Measurements from ENCODE around the gene METTL26.
A peak's percentile ranks its signal among the peaks of the same experiment; 100 is the strongest.

Gene METTL26

DNA sequence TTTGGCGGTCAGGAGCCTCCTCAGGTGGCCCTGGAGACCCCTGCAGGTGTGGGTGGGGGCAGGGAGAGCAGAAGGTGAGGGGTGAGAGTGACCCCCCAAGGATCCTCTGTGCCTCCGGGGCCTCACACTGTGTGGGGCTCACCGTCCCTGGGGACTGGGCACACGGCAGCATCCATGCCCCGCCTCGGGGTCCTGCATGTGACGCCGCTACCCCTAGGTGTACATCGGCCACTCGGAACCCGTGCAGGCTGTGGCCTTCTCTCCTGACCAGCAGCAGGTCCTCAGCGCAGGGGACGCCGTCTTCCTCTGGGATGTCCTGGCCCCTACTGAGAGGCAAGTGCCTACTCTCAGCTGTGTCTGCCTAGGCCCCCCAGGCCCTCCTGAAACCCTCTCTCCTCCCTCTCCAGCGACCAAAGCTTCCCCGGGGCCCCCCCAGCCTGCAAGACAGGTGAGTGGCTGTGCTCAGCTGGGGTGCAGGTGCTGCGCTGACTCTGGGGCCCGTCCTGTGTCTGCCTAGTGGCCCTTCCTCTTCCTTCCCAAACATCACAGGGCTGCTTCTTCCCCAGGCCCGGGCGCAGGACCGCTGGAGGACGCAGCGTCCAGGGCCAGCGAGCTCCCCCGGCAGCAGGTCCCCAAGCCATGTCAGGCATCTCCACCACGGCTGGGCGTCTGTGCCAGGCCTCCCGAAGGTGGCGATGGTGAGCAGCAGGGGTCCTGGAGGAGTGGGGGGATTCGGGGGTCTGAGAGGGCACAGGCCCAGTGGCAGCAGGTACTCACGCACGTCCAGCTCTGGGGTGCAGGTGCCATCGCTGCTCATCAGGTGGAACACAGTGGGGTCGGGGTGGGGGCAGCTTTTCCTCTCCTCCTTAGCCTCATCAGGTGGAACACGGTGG is 22.8 kb upstream of the METTL26 start:
- DNase-seq, result no peak

DNA sequence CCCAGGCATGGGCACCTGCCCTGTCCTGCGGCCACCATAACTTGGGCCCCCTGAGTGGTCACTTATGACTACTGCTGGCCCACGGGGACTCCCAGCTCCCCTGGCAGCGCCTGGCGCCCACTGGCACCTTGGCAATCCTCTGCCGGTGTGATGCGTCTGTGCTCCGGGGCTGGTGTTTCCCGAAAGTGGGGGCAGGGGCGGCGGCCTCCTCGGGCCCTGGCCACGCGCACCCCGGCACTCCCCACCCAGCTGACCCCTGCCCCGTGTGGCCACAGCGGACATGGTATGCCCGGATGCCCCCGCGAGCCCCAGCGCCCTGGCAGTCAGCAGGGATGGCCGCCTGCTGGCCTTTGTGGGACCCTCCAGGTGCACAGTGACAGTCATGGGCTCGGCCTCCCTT is 21.4 kb upstream of the METTL26 start:
- DNase-seq, result no peak

DNA sequence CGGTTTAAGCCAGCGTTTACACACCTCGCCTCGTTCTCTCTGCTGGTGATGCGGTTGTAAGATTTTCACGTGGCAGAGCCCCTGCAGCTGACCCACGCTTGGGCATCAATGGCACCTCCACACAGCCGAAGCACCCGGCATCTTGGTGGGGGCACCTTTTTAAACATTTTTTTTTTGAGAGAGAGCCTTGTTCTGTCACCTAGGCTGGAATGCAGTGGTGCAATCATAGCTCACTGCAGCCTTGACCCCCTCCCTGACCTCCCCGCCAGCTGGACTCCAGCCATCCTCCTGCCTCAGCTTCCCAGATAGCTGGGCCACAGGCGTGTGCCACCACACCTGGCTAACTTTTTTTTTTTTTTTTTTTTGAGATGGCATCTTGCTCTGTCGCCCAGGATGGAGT is 17.9 kb upstream of the METTL26 start:
- no peak for DNase-seq

DNA sequence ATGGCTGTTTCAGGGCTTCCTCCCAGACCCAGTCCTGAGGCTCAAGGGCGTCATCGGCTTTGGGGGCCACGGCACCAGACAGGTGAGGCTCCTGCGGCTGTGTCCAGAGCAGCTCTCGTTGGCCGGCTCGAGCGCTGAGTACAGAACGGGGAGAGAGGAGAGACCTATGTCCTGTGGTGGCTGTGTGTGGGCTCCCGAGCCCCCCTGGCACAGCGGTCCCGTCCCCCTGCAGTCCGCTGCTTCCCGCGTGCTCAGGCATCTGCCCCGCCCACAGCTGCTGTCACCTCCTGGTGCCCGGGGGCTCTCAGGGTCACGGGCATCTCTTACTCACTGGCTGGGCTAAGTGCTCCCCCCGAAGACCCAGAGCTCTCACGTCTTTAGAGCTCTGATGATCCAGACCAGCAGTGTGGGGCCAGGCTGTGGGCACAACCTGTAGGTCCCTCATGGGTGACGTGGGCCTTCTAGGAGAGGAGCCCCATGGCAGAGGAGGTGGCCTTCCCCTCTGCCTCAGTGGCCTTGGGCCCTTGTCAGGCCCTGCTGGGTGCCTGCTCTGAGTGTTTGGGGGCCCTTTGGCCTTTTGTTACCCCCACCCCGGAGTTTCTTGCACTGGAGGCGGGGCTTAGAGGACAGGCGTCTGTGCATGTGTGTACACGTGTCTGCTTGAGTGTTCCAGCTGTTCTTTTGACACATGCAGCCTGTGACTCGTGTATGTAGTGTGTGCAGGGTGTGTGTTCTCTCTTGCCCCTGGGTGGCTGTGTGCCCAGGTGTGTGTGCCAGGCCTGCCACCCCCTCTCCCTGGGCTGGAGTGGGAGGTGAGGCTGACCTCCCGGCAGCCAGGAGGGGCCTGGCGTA is 16.6 kb upstream of the METTL26 start:
- DNase-seq, result no peak

DNA sequence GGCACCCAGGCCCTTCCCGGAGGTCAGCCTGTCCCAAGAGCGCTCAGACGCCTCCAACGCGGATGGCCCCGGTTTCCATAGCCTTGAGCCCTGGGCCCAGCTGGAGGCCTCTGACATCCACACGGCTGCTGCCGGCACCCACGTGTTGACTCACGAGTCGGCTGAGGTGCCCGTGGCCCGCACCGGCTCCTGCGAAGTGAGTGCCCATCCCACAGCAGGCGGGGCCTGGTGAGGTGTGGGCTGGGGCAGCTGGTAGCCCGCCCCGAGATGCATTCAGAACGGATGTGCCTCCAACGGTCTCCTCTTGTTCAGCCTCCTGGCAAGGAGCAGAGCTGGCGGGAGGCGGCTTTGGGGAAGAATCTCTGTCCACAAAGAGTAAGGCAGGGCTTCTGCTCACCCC is 15.7 kb upstream of the METTL26 start:
- no peak for DNase-seq

DNA sequence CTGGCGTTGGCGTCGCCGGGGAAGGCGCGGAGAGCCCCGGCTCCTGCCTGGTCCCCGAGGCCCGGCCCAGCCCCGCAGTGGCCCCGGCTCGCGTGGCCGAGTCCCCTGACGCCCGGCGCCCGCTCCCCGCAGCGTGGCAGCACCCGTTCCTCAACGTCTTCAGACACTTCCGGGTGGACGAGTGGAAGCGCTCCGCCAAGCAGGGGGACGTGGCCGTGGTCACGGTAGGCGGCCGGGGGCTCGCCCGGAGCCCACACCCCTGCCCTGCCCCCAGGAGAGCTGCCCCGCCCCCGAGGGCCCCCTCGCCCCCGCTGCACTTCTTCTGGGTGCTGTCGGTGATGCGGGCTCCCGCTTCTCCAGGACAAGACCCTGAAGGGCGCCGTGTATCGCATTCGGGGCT is 13.5 kb upstream of the METTL26 start:
- DNase-seq, result no peak

DNA sequence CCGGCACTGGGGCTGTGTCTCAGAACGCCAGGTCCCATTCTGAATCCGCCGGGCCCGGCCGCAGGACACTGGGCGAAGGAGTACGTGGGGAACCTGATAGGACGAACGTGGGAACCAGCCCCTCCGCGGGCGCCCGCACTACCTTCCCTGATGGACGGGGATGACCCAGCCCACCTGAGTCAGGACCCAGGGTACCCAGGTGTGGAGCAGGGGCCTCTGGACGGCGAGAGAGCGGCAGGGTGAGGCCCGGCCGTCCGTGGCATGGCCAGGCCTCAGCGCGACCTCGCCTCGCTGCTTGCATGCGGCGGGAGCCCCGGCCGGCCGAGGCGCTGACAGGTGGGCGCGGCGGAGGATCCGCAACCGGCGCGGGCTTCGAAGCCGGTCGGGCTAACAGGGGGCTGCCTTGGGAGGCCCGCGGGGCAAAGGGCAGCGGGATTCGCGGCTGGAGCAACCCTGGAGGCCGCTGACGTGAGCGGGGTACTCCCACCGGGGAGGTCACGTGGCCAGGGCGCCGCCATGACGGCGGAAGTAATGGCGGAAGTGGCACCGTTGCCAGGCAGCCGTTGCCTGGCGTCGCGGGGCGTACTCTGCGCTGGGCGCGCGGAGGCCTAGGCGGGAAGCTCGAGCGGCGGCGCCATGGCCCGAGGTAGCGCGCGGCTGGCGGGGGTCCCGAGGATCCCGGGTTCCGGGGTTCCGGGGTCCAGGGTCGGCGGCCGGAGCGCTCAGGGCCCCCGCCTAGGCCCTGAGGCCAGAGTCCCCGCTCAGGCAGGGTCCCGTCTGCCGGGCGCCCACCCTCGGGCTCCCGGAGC is 12.9 kb upstream of the METTL26 start, which contains the start of gene WDR90:
TSS of gene WDR90 (plus strand) at position 585 of the 809 bp plus-strand sequence. CDS start at position 637, 52 bp downstream.
- peak; percentile 93 for DNase-seq

DNA sequence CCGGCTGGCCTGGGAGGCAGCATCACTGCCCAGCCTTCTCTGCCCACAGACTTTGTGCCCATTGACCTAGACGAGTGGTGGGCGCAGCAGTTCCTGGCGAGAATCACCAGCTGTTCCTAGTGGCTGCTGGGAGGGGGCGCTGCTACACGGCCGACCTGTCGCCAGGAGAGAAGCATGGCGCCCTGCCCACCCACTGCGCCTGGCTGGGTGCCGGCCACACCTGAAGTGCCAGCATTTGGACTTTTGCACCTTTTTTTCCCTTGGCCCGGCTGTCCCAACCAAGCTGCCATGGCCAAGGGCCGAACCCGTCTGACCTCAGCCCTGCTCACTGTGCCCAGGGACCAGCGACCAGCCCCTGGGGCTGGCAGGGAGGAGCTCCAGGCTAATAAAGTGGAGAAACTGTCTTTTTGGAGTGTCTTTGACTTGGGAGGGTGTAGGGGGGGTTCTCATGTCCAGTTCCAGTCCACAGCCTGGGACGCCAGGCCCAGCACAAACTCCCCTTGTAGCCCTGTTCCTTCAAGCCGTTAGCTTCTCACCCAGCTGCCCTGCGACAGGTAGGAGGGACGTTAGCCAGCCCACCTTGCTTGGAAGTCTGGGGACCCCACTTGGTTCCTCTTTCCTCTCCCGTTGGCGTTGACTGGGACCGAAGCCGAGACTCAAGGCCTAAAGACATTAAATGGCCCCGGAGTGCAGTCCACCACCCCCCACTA is 12.1 kb upstream of the METTL26 start:
- DNase-seq, result peak; percentile 48

DNA sequence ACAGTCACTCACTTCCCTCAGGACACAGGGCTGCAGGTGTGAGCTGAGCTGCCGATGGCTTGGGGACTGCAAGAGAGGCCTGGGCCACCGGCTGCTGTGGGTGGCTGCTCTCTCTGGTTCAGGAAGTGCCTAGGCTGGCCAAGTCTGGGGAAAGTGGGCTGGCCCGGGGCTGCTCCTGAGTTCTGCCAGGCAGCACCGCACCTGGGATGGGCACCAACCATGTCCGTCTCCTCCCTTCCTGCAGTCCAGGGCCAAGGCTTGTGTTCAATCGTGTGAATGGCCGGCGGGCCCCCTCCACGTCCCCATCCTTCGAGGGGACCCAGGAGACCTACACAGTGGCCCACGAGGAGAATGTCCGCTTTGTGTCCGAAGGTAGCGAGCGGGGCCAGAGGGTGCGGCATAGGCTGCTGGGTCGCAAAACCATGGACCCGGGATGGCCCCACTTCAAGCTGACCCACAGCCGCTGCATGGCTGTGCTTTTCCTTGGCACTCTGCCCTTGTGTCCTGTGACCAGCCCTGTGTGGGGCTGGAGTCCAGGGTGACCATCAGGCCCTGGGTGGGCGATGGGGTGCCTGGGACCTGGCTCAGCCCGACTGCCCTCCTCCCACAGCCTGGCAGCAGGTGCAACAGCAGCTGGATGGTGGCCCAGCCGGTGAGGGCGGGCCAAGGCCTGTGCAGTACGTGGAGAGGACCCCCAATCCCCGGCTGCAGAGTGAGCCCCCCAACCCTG is 11.2 kb upstream of the METTL26 start:
- DNase-seq, result no peak

DNA sequence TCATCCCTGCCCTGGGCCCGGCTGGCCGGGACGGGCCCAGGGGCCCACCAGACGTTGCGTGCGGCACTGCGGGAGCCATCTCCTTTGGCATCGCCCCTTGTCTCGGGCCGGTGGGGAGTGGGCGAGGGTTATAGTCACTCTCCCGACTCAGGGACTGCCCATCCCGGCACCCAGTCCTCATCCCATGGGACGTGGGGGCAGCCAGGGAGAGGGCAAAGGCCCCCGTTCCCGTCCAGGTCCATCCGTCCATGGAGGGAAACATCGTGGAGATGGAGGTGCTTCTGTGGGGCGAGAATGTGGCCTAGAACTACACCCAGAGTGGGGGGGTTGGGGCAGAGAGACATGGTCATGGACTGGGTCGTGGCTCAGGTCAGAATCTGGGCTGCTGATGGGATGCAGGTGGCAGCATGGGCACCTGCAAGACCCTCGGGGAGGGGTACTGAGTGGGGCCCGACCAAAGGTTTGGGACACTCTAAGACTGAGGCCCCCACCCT is 10.6 kb upstream of the METTL26 start:
- DNase-seq, result no peak

DNA sequence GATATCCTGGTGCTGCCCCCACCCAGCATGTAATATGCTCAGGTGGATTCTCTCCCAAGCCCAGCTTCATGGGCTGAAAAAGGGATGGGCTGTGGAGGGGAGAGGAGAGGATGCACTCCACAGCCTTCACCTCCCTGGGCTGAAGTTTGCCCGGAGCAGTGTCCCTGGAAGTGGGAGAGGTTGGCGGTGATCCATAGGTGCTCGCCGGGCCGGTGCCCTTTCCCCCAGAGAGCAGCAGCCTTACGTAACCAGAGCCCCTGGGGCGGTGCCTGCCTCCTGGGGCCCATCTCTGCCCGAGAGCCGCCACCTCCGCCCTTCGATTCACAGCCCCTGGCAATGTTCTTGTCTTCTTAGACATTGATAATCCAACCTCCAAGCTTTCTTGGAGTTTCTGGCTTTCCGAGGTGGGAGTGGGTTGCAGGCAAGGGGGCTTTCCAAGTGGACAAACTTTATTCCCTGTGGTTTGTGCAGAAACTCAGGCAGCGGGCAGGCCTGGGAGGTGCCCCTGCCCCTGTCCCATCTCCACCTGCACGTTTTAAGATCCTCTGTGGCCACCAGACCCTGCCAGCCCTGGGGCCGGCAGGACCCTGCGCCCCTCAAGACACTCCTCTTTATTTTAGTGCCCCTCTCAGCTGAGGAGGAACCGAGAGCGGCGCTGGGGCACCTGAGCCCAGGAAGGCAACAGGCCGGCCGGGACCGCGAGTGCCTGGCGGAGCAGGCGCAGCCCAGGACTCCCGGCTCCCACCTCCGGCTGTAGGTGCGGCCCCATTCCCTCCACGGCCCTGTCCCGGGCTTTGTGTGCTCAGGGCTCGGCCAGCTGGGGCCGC is 10.0 kb upstream of the METTL26 start:
- DNase-seq, result no peak

DNA sequence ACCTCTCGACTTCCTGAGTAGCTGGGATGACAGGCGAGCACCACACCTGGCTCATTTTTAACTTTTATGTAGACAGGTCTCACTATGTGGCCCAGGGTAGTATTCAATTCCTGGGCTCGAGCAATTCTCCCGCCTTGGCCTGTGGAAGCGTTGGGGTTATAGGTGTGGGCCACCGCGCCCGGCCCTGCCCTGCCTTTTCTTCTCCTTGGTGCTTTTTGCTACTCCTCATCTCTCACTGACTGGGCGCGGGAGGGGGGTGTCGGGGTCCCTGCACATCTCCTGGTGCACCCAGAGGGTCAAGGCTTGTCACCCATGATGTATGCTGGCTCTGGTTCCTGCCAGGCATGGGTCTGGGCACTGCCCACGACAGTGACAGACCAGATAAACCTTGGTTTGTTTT is 8.5 kb upstream of the METTL26 start:
- DNase-seq, result no peak

DNA sequence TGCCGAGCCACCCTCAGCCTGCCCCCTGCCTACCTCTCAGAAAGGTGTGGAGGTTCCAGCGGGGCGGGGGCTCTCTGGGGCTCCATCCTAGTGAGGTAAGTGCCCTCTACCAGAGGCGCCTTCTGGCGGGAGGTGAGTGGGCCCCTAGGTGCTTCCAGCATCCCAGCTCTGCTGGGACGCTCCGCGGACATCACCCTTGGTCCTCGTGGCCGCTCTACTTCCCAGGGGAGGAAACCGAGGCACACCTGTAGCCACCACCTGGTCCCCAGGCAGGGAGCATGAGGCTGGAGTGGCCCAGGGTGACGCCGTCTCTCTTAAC is 6.9 kb upstream of the METTL26 start:
- DNase-seq, result no peak

DNA sequence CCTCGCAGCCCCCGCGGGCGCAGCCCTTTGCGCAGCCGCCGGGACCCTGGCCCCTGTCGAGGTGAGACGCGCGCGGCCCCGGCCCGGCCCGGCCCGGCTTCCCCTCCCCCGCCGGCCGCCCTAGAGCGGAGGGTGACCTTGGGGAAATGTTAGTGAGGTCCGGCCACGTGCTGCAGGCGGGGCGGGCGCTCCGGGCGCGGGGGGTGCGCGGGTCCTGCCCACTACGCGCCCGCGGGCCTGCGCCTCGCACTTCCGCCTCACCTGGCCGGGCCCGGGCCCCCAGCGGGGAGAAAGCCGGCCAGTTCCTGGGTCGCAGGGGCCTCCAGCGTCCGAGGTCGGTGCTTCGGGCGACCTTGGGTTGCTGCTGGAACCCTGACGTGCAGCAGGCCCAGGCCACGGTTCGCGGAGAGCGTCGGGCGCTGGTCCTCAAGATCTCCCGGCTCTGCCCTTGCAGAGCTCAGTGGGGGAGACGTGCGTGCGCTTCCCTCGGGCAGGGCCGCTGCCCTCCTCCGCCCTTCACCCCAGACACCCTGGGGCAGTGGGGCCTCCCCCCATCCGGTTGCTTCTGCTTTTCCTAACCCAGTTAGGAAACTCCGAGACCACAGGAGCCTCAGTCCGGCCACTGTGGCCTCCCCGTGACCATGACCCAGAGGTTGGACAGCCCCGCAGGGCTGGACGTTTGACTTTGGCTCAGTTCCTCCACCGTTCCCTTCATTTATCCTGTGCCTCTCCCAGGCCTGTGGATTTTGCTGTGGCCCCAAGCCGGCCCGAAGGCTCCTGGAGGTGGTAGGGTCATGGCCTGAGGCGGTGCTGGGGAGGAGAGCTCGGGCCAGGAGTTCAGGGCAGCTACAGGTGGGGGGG is 6.3 kb upstream of the METTL26 start:
- DNase-seq, result peak; percentile 25

DNA sequence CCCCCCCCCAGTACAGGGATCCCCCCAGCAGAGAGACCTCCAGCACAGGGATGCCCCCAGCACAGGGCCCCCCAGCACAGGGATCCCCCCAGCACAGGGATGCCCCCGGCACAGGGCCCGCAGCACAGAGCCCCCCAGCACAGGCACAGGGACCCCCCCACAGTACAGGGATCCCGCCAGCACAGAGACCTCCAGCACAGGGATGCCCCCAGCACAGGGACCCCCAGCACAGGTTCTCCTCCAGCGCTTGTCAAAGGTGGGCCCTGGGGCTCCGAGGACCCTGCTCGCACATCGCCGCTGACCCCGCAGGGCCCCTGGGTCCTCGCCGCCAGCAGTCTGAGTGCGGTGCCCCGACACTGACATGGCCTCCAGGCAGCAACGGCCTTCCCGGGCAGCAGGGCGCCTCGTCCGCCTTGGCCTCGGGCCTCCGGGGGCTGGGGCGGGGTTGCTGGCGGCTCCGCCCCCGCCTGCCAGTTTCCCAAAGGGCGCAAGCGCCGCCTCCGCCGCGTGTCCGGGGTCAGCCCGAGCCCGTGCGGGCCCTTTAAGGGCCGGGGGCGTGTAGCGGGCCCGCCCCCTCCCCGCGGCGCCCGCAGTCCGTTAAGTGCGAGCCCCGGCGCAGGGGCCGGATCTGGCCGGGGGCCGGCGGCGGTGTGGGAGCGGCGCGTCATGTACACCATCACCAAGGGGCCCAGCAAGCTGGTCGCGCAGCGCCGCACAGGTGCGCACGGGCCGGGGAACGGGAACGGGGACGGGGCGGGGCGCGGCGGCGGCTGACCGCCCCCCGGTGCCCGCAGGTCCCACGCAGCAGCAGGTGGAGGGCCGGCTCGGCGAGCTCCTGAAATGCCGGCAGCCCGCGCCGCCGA is 5.5 kb upstream of the METTL26 start, which contains the start of gene MCRIP2:
TSS of gene MCRIP2 (plus strand) at position 503 of the 863 bp plus-strand sequence. CDS start at position 667, 164 bp downstream.
- DNase-seq, result peak; percentile 72

DNA sequence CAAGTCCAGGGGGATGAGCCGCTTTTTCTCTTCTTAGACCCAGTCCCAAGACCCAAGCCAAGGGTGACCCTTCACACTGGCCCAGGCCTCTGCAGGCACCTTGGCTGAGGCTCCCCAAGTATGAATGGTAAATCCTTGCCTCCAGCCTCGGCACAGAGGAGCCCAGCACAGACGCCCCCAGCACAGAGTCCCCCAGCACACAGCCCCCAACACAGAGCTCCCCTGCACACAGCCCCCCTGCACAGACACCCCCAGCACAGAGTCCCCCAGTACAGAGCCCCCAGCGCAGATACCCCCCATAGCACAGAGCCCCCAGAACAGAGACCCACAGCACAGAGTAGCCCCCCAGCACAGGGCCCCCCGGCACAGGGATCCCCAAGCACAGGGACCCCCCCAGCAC is 4.5 kb upstream of the METTL26 start:
- no peak for DNase-seq

DNA sequence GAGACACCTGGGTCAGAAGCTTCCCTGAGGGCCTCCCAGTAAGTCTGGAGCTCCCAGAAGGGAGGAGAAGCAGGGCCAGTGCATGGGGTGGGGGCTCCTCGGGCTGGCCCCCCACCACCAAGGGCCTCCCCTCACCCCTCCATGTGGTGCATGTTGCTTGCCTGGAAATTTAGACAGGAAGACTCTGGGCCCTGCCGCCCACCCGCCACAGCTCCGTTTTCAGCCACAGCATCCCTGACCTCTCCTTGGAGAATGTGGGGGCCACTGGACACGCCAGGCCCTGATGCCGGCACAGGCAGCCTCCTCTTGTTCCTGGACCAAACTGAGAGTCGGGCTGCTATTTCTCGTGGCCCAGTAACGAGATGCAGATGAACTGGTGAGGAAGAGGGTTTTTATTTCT is 2.7 kb upstream of the METTL26 start:
- DNase-seq, result no peak

DNA sequence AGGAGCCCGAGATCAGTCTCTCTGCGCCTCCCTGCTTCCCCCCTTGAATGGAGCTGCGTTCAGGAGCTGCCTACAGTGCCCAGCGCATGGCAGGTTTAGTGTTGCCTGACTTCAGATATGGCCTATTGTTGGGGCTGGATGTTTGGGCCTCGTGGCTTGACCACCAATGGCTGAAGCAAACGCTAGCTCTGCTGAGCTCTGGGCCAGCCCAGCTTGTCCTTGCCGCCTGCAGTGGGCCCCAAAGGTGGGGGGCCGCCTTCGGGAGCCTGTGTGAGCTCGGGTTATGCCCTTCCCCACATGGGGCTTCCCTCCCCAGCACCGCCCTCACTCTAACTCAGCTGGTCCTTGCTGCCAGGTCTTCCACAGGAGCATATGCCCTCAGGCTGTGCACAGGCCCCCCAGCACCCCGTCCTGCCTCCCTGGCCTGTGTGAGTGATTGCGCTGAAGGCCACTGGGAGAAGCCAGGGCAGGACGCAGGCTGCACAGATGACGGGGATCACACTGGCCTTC is 2.0 kb upstream of the METTL26 start:
- no peak for DNase-seq

Data from stimulated activated CD4-positive, alpha-beta T cell treated with anti-CD3 and anti-CD28 coated beads, Interleukin-1b, Interleukin-23, amount 100 ng/mL, for 48 hours (primary cell).